Psoas muscle (tissue), 8 donors: ENCODE measurements around the gene TNFRSF25. TPM values are rescaled to one million over a fixed set of nuclear protein-coding genes. Genes with fewer than 3 reads are reported as not detected.

ENCODE experiments used
- ATAC-seq, 4 donors: fragments of 200-7000 bp; cut with Tn5 transposase; one replicate each; pipeline ENCODE4 v1.9.1; 2020; ENCODE audit warnings: moderate library complexity in 3 of 4, mild to moderate bottlenecking in 2 of 4
- DNase-seq, 2 donors: peaks; one replicate each; pipeline ENCODE4 v3.0.0-alpha.2; 2020
- H3K27ac ChIP-seq: fragments of 200-600 bp; one replicate; pipeline ENCODE4 v1.8.0; 2022
- H3K27me3 ChIP-seq, 3 donors: fragments of 200-600 bp in 1 of 3; one replicate each; pipeline versions ENCODE4 v1.6.1 to v1.8.0; 2013 to 2022; ENCODE audit warnings: low read length in 2 of 3, mild to moderate bottlenecking in 2 of 3, moderate library complexity in 1 of 3; ENCODE audit not compliant: insufficient read depth in 3 of 3
- H3K36me3 ChIP-seq, 2 donors: fragments of 200-600 bp in 1 of 2; one replicate each; pipeline versions ENCODE4 v1.6.1 to v1.8.0; 2013 to 2022; ENCODE audit warnings: low read depth in 1 of 2, mild to moderate bottlenecking in 1 of 2, moderate library complexity in 1 of 2; ENCODE audit not compliant: insufficient read depth in 1 of 2
- H3K4me1 ChIP-seq: fragments of 200-600 bp; one replicate; pipeline ENCODE4 v1.8.0; 2022
- H3K4me3 ChIP-seq: fragments of 200-600 bp; one replicate; pipeline ENCODE4 v1.8.0; 2022; ENCODE audit warnings: mild to moderate bottlenecking
- H3K9me3 ChIP-seq: fragments of 200-600 bp; one replicate; pipeline ENCODE4 v1.8.0; 2022
- CTCF ChIP-seq: fragments of 200-600 bp; IDR thresholded peaks from one replicate; pipeline ENCODE4 v1.8.0; 2022; ENCODE audit warnings: antibody characterized with exemption
- WGBS, 3 donors: extraction: QIAGEN DNeasy Blood & Tissue Kit; methylation state at CpG; one replicate each; pipeline versions ENCODE4 v1.1.6 to v1.1.7; 2013; 5-methylcytosine and 5-hydroxymethylcytosine counted together
- intact Hi-C, 2 donors: fragments of 100-400 bp; cut with DNase I; formaldehyde crosslinking; loops; one replicate each; pipeline versions ENCODE4 v1.11.0 to v1.14.2; 2022
- polyA plus RNA-seq, 3 donors: library from polyadenylated mRNA; stranded (reverse); fragments of 200-250 nt; gene quantifications; one replicate each; pipeline ENCODE4 v1.2.3, GENCODE V29; 2013
- total RNA-seq, 4 donors: library from RNA; stranded (reverse); fragmentation: NEBNext Ultra II Directional in 2 of 4; extraction: Animal tissue kit (Norgen Biotek cat#: 25700) in 2 of 4; gene quantifications; one replicate each; pipeline versions ENCODE4 v1.2.1 to v1.2.4, GENCODE V29; 2021 to 2023
- donor health status: healthy with polysubstance abuse.
- donor health status: DM: no; HTN: no; CAD: no; lungs with moderate emphysema.
- donor health status: Bipolar disorder and iron deficiency.
- donor health status: healthy.
- donor health status: DM: yes; HTN: yes; CAD: no.
- donor health status: DM: no; HTN: no; CAD: no.
- donor health status: DM: no; HTN: no; CAD: no.
- donor health status: DM: yes; HTN: yes; CAD: no.

TNFRSF25 gene
- total and polyA plus RNA-seq, 7 donors, result 1.5 to 2.7 (median 1.9) TPM

- 80 to 81% (median 81%) methylated on average over 61 to 67 of the region's 67 CpGs for WGBS, 3 donors
- ATAC-seq, result no peak
- no peak for DNase-seq
- no peak for TF ChIP-seq CTCF
- Histone ChIP-seq H3K27me3 (peaks cover 0 to 6% (median 4%) of the 10 kb centered on the region in 3 donors), H3K4me1 (no peaks in the 10 kb centered on the region), H3K9me3 (no peaks in the 10 kb centered on the region), H3K27ac (no peak overlapping the region), H3K4me3 (no peak overlapping the region), H3K36me3 (peaks cover 0 to 9% of the 10 kb centered on the region in 2 donors)
- intact Hi-C loops, result no loop called here
Measured at GRCh38 chr1:6471086-6471969, 5.4 kb upstream of the TNFRSF25 start.

GRCh38 chr1:6470132-6471085 is 4.4 kb upstream of the TNFRSF25 start:
- intact Hi-C loops, result no loop called here
- no peak for DNase-seq
- TF ChIP-seq CTCF, result no peak
- H3K9me3 ChIP-seq, result no peaks in the 10 kb centered on the region
- no peak overlapping the region for H3K27ac ChIP-seq
- 79 to 83% (median 80%) methylated on average over 57 to 67 of the region's 67 CpGs for WGBS, 3 donors
- peaks cover 0 to 12% (median 7%) of the 10 kb centered on the region in 3 donors for H3K27me3 ChIP-seq
- H3K4me3 ChIP-seq, result no peak overlapping the region
- ATAC-seq, result no peak
- peaks cover 0 to 9% of the 10 kb centered on the region in 2 donors for H3K36me3 ChIP-seq
- no peaks in the 10 kb centered on the region for H3K4me1 ChIP-seq

GRCh38 chr1:6468729-6469461 is 2.9 kb upstream of the TNFRSF25 start:
- intact Hi-C loops, result no loop called here
- Histone ChIP-seq H3K4me1 (no peaks in the 10 kb centered on the region), H3K4me3 (no peak overlapping the region), H3K9me3 (no peaks in the 10 kb centered on the region), H3K27ac (no peak overlapping the region), H3K27me3 (peaks cover 0 to 18% (median 9%) of the 10 kb centered on the region in 3 donors), H3K36me3 (peaks cover 0 to 9% of the 10 kb centered on the region in 2 donors)
- no peak for ATAC-seq
- WGBS, 3 donors, result 91 to 95% (median 94%) methylated on average over 13 of the region's 13 CpGs
- DNase-seq, result no peak
- no peak for TF ChIP-seq CTCF
